GM21528 (cell line): ENCODE measurements around the gene LPCAT2.

Source experiments
- ATAC-seq: cut with Tn5 transposase; IDR thresholded peaks from one replicate; pipeline ENCODE4 v1.9.1; 2021; ENCODE audit warnings: mild to moderate bottlenecking, moderate library complexity; ENCODE audit not compliant: unreplicated experiment, low FRiP score

The LPCAT2 gene, protein sequence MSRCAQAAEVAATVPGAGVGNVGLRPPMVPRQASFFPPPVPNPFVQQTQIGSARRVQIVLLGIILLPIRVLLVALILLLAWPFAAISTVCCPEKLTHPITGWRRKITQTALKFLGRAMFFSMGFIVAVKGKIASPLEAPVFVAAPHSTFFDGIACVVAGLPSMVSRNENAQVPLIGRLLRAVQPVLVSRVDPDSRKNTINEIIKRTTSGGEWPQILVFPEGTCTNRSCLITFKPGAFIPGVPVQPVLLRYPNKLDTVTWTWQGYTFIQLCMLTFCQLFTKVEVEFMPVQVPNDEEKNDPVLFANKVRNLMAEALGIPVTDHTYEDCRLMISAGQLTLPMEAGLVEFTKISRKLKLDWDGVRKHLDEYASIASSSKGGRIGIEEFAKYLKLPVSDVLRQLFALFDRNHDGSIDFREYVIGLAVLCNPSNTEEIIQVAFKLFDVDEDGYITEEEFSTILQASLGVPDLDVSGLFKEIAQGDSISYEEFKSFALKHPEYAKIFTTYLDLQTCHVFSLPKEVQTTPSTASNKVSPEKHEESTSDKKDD

DNA sequence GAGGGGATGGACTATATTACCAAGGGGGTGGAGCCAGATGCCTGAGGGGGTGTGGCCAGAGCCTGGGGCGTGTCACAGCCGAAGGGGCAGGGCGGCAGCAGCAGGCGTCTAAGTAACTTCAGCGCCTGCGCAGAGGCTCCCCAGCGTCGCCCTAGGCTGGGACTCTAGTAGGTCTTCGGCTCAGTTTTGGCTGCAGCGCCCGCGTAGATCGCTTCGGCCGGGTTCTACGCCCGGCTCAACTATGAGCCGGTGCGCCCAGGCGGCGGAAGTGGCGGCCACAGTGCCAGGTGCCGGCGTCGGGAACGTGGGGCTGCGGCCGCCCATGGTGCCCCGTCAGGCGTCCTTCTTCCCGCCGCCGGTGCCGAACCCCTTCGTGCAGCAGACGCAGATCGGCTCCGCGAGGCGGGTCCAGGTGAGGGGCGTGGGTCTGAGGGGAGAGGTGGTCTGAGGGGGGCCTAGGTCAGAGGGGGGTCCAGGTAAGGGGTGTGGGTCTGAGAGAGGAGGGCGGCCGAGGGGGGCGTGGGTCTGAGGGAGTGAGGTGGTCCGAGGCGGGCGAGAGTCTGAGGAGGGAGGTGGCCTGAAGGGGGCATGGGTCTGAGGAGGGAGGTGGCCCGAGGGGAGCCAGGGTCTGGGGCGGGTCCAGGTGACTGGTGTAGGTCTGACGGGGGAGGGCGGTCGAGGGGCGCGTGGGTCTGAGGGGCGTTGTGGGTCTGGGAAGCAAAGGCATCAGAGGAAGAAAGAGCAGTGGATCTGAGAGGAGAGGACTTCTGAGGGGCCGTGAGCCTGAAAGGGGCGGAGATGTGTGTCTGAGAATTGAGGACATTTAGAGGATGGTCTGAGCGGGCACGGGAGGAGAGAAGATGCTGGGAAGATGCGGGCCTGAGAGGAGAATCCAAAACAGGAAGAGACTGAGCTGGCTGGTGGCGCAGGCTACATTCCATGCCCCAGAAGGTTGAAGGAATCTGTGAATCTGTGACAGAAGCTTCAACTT is at the start of gene LPCAT2:
Gene LPCAT2 (plus strand): TSS at position 132 of the 991 bp plus-strand sequence. CDS start 110 bp downstream, at position 242.
- no peak for ATAC-seq

DNA sequence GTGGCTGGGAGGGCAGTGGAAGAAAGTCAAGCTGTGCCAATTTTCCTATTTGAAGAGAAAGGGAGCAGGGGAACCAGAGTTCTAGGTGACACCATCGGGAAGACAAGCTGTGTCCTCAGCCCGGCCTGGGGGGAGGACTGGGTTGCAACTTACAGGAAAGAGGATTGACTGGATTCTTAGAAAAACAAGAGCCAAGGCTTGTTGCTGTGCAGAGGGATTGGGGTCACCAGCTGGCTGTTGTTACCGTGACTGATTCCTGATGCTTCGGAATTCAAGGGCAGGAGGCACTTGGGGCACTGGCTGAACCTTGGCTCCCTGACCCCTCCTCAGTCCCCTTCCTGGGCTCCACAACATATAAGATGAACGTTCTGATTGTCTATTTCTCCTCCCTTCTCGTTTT is 46.6 kb upstream of the LPCAT2 start:
- ATAC-seq = no peak

DNA sequence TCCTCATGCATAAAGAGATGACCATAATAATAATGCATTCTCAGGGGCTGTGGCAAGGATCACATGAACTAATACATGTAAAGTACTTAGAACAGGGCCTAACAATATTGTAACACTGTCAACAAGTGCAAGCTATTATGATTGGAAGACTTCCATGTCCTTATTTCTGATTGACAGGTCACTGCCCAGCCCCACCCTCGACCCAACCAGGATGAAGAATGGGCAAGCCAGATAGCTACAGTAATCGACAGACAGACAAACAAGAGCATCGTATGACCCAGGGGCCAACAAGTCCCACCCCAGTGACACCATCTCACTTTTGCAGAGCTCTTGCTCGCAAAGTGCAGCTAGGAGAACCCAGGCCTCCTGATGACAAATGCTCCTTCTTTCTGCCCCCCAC is 44.5 kb upstream of the LPCAT2 start:
- no peak for ATAC-seq

DNA sequence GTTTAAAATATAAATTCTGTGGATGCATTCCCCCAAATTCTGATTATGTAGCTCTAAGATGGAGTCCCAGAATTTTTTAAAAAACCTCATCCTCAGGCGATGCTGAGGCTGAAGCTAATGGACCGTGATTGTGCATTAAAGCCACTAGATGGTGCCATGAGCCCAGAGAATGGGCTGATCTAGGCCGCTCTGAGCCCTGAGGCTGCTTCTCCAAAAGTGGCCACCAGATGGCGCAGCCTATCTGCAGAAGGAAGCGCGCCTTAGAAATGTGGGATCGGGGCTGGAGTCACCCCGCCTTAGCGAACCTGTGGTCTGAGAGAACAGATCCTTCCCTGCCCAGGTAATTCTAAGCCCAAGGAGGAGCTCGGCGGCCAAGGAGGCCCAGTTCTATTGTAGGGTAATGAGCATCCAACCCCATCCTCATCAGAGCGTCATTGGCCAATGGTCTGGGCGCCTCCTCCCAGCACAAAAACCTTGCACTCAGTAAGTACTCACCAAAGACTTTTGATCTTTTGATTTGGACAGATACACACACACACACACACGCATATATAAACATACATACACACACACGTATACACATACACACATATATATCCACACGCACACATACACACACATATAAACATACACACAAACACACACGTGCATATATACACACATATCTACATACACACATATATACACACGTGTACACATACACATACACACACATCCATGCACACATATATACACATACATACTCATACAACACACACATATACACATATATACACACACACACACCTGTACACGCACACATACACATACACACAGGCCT is 43.6 kb upstream of the LPCAT2 start:
- peak; percentile 94 for ATAC-seq

DNA sequence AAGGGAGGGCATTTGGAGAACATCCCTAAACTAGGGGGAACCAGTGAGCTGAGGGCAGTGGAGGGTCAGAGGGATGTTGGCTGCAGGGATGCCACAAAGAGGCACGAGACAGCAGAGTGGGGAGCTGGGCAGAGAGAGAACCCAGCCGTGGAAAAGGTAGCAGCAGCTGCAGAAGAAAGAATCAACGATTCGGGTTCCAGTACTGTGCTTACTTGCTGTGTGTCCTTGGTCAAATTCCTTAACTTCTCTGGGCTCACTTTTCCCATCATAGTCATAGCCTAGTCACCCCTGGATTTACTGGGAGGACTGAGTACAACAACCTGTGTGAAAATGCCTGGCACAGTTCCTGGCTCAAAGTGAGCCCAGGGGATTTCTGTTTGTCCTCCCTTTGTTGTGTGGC is 42.7 kb upstream of the LPCAT2 start:
- no peak for ATAC-seq

DNA sequence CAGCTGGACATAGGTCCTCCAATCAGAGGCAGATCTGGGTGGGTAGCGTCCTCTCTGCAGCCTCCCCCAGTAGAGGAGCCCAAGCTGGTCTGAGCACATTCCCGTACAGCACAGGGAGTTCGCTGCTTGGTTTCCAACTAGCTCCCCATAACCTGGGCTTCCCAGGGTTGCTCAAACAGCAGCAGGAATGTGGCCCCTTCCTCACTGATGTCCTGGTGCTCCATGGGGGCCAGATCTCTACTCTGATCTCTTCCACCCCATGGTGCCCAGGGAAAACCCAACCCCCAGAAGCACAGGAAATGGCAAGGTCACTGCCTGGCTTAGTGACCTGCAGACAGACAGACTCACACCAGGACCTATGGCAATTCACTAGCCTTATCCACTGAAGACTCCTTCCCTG is 41.0 kb upstream of the LPCAT2 start:
- no peak for ATAC-seq

DNA sequence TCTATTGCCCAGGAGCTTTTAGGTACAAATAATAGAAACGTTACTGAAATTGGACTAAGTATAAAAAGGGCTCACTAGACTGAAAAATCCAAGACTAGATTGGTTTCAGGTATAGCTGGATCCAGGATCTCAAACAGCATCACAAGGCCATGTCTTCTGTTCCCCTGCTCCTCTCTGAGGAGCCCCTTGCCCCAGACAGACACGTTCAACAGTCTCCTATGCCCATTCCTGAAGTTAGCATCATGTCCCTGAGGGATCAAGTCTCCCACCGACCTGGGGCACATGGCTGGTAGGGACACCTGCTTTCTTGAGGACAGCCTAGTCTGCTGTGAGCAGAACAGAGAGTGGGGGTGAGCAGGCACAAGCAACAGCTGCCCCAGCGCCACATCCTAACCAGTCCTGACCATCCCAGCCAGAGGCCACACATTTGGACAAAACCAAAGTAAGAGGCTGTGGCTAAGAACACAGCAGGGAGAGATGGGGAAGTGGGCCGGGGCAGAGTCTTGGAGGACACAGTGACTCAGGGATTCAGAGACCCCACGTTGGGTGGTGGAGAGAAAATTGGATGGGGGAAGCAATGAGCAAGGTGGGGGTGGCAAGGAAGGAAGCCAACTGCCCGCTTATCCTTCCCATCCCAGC is 40.4 kb upstream of the LPCAT2 start:
- no peak for ATAC-seq

DNA sequence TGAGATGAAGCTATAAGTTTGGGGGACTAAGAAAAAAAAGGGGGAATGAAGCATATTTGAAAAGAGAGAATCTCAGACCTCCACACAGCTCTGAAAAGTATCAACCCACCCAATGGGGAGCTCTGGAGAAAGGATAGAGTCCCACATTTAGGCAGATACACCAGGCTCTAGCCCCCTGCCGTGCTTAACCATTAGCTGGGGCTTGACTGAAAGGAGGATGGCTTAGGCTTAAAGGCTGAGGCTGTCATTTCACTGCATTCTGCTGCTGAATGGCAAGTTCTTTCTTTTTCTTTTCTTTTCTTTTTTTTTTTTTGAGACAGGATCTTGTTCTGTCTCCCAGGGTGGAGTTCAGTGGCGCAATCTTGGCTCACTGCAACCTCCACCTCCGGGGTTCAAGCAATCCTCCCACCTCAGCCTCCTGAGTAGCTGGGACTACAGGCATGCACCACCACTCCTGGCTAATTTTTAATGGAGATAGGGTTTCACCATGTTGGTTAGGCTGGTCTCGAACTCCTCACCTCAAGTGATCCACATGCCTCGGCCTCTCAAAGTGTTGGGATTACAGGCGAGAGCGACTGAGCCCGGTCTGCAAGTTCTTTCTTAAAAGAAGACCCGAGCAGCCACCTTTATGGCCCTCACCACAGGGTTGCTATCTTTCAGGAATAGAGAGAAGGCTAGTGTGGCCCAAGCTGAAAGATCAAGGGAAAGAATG is 38.9 kb upstream of the LPCAT2 start:
- no peak for ATAC-seq

DNA sequence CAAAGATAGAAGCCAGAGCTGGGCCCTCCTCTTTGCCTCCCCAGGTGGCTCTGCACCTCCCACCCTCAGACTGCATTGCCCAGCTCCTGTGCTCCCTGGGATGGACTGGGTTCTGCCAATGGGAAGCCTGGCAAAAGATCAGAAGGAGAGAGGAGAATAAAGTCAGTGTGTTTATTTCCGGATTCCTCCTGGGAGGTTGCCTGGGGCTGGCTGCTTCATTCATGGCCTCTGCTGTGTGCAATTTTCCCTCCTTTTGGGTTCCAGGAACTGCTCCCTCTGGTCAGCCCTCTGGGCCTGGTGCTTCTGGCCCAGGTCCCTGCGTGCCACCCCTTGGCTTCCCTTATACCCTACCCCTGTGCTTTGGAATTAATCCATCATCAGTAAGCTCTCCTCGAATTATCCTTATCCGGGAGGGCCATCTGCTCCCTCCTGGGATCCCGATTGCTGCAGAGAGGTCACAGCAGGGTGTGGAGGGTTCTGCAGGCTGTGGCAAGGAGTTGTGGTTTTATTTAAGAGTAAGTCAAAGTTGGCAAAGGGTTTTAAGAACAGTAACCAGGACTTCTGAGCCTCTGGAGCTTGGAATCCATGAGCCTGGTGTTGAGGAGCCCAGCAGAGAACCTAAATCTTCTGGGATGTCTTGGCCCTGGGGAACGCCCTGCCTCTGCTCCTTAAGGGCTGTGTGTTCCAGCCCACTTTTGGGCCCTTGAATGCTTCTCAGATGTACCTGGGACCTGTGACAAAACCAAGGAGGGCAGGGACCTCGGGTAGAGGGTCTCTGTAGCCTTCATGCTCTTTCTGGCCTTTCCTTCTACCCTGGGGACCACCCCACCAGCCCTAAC is 38.1 kb upstream of the LPCAT2 start:
- no peak for ATAC-seq

DNA sequence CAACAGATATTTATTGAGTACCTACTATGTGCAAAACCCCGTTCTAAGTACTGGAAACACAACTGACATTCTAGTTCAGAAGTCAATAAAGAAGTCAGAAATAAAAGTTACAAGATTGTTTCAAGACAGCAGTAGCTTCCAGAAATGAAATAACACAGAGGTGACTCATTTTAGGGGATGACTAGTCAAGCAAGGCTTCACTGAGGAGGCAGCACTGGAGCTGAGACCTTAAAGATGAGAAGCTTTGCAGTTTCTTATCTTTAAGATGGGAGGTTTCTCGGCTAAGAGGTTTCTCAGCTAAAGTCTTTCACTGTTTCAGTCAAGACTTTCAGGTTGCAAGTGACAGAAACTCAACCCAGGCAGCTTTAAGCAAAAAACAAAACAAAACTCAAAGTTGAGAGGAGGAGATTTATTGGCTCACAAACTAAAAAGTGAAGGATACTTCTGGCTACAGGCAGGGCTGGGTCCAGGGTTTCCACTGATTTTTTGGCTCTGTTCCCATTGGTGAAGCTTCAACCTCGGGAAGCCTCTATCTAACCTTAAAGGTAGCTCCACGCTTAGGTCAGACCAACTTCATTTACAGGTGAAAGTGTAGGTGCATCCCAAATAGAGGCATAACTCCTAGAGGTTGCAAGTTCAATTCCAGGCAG is 37.3 kb upstream of the LPCAT2 start:
- no peak for ATAC-seq

DNA sequence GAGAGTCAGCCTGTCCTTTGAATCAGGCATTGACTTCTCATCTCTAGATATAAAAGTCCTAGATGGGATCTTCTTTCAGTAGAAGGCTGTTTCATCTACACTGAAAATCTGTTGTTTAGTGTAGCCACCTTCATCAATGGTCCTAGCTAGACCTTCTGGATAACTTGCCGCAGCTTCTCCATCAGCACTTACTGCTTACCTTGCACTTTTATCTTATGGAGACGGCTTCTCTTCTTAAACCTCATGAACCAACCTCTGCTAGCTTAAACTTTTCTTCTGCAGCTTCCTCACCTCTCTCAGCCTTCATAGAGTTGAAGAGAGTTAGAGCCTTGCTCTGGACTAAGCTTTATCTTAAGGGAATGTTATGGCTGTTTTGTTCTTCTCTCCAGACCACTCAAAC is 35.3 kb upstream of the LPCAT2 start:
- ATAC-seq = no peak

DNA sequence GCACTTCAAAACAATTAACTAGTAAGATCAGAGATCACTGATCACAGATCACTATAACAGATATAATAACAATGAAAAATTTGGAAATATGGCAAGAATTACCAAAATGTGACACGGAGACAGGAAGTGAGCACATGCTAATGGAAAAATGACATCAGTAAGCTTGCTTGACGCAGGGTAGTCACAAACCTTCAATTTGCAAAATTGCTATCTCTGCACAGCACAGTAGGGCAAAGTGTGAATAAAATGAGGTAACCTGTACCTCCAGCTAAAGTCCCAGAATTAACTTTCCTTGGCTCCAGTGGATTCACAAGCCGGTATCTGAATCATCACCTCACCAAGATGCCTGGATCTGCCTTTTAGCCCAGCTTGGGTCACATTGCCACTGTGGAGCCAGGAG is 34.1 kb upstream of the LPCAT2 start:
- no peak for ATAC-seq

DNA sequence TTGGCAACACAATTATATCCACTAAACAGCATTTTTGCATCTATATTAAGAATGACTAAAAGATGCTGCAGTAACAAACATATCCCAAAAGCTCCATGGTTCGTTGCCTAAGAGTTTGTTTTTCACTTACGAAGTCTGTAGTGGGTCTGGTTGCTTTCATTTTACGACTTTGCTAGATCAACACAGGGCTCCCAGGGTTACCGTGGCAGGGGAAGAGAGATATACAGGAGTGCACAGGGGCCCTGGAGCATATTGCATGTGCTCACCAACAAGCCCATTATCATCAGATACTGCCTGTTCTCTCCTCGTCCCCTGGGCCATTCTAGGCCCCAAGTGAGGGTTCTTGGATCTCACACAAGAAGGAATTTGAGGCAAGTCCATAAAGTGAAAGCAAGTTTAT is 33.0 kb upstream of the LPCAT2 start:
- no peak for ATAC-seq

DNA sequence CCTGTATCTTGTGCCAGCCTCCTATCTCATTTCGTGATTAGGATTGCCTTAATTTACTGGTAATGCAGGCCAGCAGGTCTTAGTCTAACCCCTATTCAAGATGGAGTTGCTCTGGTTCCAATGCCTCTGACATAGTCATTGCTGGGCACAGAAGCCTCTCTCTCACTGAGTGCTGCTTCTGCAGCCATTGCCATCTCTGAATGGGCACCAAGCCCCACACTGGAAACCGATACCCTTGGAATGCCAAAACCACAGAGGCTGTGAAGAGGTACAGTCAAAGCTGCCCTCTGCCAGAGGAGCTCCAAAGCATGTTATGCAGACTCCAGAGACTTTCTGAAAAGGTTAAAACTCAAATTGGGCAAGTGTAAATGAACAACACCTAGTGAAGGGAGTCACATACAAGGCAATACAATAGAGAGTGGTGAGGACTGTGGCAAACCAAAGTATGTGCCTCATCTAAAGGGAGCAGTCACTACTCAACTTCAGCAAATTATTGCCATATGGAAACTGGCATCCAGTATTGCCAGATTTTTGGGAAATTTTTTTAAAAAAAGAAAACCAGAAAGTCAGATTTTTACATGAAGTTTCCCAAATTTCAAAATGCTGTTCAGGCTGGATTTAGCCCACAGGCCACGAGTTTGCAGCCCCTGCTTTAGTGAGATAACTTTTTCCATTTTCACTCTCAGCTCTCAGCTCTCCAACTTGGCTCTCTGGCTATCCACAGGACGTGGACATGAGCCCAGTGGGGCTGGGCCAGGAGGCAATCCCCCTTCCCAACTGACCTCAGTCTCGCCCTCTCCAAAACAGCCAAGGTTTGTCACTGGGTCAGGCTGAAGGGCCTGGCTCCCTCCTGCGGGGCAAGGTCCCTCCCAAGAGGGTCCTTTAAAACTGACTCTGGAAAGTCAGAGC is 32.0 kb upstream of the LPCAT2 start:
- no peak for ATAC-seq

DNA sequence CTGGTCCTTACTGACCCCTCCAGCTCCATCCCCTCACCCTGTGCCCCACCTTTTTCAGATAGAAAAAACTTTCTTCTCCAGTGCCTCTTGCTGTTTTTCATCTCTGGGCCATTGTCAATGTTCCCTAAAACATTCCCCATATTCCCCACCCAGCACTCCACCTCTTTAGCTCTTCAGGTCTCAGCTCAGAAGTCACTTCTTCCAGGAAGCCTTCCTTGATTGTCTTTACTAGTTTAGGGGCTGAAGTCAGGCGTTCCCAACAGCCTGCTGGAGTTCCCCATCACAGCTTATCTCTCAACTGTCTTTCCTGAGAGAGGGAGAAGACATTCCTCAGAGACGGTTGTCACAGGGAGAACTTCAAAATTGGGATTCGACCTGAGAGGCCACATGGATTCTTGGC is 31.1 kb upstream of the LPCAT2 start:
- no peak for ATAC-seq

DNA sequence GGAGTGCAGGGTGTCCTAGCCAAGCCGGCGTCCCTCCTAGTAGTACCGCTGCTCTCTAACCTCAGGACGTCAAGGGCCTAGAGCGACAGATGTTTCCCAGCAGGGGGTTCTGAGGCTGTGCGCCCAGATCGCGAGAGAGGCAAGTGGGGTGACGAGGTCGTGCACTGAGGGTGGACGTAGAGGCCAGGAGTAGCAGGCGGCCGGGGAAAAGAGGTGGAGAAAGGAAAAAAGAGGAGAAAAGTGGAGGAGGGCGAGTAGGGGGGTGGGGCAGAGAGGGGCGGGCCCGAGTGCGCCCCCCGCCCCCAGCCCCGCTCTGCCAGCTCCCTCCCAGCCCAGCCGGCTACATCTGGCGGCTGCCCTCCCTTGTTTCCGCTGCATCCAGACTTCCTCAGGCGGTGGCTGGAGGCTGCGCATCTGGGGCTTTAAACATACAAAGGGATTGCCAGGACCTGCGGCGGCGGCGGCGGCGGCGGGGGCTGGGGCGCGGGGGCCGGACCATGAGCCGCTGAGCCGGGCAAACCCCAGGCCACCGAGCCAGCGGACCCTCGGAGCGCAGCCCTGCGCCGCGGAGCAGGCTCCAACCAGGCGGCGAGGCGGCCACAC is 29.9 kb upstream of the LPCAT2 start, which contains the start of gene MMP2:
Gene MMP2 (plus strand): TSS at position 372 of the 603 bp plus-strand sequence. CDS start 282 bp downstream, outside the sequence.
- ATAC-seq = no peak
